NCI-H146 treated with DMSO at 0.1 percent for 48 hours (cell line): Measurements from ENCODE around the gene TSACC.
"Not testable (repeated sequence)": the region's sequence is repeated elsewhere in the genome, so short reads cannot be mapped to it uniquely, and the experiment has no call there.

ENCODE experiments used
- DNase-seq: peaks from one replicate; lab custom pipeline; 2025; ENCODE audit not compliant: unreplicated experiment; lab: John Stamatoyannopoulos, UW

The TSACC gene

DNA sequence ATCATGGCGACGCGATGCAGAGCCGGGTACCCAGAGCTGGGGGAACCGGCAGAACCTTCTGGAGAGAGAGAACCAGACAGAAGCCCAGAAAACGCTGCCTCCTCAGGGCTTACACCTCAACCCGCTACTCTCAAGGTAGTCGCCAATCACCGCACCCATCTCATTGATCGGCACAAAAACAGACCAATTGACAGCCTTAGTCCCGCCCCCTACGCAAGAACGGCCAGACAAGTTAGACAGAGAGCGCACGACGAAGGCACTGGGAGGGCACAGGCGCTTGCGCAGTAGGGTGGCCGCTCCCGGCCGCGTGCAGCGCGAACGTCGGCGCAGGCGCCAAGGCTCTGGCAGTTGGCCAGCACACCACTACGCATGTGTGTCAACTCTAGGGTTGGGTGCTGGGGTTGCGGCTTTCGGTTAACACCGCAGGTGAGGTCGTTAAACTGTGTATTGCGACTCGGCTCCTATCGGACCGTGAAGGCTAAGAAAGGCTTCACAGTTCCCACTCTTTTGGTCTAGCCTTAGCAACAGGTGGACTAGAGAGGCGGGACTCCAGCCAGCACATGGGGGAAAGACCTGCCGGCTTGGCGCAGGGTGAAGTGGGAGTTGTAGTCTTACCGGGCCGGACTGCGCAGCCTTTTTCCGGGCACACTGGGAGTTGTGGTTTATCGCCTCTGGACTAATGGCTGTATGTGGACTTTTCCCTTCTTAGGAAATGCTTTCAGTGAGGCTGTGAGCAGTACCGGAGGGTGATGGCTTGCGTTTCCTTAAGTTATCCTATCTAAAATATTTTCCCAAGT is at the start of gene TSACC, which contains the start of gene CCT3:
TSS of gene TSACC (plus strand) at position 347 of the 797 bp plus-strand sequence. CDS start 1,232 bp downstream, outside the sequence.
TSS of gene CCT3 (minus strand) at position 113 of the 797 bp plus-strand sequence. CDS start at position 5, 108 bp downstream.
- DNase-seq = peak; percentile 98

DNA sequence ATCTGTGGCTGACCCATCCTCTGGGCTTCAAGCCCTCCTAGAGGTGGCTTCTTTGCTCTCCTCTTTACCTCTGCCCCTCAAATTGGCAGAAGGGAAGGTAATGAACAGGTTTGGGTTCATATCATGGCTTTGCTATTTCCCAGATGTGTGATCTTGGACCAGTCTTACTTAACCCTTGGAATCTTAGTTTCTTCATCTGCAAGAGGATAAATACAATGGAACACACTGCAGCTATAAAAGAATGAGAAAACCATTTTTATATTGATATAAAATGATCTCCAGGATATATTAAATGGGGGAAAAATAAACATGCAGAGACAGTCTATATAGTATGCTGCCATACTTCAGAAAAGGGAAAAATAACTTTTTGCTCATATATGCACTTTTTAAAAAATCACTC is 48.5 kb upstream of the TSACC start:
- no peak for DNase-seq

DNA sequence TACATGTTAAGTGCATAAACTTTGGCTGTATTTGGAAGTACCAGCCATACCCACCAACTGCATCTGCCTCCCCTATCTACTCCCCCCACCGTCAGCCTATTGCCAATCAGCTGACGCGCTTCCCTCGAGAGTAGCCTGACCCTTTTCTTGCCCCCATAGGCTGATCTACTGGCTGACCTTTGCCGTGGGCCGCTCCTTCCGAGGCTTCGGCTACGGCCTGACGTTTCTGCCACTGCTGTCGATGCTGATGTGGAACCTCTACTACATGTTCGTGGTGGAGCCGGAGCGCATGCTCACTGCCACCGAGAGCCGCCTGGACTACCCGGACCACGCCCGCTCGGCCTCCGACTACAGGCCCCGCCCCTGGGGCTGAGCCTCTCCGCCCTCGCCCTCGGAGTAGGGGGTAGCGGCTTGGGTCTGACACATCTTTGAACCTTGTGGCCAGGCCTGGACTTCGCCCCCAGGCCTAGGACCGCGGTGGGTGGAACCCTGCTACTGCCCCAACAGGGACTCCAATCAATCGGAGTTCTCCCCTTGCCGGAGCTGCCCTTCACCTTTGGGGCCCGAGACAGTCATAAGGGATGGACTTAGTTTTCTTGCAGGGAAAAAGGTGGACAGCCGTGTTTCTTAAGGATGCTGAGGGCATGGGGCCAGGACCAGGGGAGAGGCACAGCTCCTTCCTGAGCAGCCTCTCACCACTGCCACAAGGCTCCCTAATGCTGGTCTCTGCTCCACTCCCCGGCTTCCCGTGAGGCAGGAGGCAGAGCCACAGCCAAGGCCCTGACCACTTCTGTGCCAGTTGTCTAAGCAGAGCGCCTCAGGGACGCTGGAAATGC is 46.9 kb upstream of the TSACC start:
- DNase-seq = no peak

GRCh38 chr1:156293098-156293434 is 45.3 kb upstream of the TSACC start:
- DNase-seq = no peak

- no peak for DNase-seq
These were observed 44.4 kb upstream of the TSACC start for GRCh38 chr1:156293895-156294294.

GRCh38 chr1:156295391-156295947 is 42.9 kb upstream of the TSACC start, which contains the start of gene GLMP:
Gene GLMP, minus strand, starts transcription at chr1:156295679. Its CDS starts 34 bp downstream, at chr1:156295645.
- peak; percentile 41 for DNase-seq

DNA sequence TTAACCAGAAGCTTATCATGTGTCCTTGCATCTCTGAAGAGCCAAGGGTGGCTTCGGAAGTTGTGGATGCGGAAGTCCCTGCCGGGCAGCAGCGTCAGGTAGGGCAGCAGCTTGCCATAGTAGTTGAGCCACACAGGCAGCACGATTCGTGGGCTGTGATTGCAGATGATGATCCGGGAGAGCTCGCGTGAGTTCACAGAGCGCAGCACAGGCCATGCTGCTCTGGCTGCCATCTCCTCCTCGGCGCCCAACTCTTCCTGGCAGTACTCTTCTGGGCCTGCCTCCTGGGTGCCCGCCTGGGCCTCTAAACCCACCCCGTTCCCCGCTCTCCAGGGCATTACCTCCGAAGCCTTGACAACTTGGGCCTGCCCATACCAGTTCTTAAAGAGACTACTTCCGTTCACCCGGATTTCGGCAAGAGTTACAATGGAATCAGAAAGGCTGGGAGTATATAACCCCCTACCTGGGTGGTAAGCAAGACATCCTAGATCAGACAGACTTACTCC is 39.4 kb upstream of the TSACC start, which contains the start of gene VHLL:
TSS of gene VHLL (minus strand) at position 456 of the 506 bp plus-strand sequence. CDS start at position 338, 118 bp downstream.
- no peak for DNase-seq

- DNase-seq = no peak
These were observed 35.1 kb upstream of the TSACC start for GRCh38 chr1:156303241-156303640.

- DNase-seq = no peak
These were observed 33.1 kb upstream of the TSACC start for GRCh38 chr1:156305215-156305614.

DNA sequence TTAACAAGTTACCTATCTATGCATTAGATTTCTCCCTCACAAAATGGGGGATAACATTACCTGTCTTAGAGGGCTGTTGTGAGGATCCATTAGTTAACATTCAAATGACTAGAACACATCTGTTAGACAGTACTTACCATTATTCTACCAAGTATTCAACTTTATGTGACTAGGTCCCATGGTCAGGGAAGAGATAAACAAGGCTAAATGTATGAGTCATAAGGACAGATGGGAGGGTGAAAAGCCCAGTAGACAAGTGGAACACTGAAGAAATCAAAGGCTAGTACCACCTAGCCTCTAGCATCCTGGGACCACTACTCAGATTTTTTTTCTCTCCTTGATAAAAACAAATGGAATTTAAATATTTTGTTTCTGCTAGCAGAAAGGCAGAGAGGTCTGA is 30.2 kb upstream of the TSACC start:
- DNase-seq = no peak

- DNase-seq = no peak
These were observed 27.4 kb upstream of the TSACC start for GRCh38 chr1:156310962-156311361.

DNA sequence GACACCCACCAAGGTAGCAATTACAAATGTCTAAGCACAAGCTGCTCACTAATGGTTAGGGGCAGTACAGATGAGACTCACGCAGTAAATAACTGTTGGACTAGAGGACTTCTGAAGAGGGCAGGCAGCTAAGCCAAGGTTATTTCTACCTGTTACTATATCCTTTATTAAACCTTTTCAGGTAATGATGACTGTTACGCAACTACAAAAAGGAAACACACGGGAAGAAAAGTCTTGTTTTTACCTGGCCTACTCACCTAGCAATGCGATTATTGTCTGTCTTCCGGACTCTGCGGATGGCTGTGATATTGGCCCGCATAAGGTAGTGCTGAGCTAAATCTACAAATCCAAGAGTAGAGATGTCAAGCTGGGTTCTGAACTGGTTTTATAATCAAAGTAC is 21.4 kb upstream of the TSACC start:
- DNase-seq = no peak

- no peak for DNase-seq
These were observed 18.7 kb upstream of the TSACC start for GRCh38 chr1:156319664-156320063.

DNA sequence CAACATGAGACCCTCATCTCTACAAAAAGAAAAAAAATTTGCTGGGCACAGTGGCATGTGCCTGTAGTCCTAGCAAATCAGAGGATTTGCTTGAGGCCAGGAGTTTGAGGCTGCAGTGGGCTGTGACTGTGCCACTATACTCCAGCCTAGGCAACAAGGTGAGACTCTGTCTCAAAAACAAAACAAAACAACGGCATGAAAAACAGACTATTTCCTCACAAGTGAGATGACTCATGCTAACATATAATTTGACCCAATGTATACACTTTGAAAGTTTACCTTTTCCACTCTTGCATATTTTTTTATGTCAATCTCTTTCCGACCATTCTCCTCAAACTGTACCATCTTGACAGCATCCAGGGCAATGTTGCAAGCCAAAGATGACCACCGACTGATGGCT is 17.8 kb upstream of the TSACC start:
- no peak for DNase-seq

- not testable (repeated sequence) for DNase-seq
These were observed 15.1 kb upstream of the TSACC start for GRCh38 chr1:156323179-156323578.

GRCh38 chr1:156336242-156336641 is 2.1 kb upstream of the TSACC start:
- DNase-seq = no peak

- DNase-seq = no peak
These were observed 1.1 kb upstream of the TSACC start for GRCh38 chr1:156337052-156337887.

DNA sequence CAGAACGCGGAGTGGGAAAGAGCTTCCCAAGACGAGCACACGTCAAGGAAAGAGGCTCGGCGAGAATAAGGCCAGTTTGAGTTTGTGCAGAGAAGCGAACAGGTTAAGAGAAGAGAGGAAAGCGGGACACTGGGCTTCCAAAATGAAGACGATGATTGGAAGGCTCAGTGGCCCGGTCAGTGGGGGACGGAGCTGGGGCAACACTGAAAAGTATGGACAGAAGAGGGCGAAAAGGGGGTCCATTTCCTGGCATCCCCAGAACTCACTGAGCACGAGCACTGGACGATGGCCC is 492 bp upstream of the TSACC start:
- DNase-seq = no peak

DNA sequence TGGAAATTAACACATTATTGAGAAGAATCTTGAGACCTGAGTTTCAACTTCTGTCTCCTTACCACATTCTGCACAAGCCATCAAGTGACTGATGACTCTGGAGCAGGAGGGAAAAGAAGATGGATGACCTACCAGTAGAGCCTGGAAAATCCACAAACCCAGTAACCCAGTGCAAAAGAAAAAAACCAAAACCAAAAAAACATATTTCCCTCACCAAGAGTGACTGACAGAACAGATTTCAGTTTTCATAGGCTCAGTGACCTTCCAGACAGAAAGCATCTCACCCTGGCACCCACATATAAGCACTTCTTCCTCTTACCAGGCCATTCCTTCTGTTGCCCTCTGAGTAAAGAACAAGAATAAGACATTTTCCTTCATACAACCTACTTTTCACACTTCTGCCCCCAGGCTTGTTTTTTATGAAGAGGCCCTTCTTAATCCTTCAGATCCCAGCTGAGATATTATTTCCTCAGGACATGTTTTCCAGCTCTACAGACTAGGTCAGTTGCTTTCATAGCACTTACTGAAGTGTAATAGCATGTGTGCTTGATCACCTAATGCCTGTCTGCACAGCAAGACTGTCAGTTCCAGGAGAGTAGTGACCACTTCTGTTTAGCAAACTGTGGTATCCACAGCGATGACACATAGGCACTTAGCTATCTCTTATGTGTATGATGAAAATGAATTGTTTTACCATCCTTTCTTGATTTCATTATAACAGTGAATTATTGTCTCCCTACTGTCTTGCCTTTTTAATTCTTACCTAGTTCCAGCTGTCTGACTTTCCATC is 4.0 kb downstream of the TSACC start:
- DNase-seq = no peak

GRCh38 chr1:156344409-156344808 is 6.1 kb downstream of the TSACC start:
- no peak for DNase-seq
